DND-41 (cell line): ENCODE data around the gene RPL35A.
"Not testable (repeated sequence)": the region's sequence is repeated elsewhere in the genome, so short reads cannot be mapped to it uniquely, and the experiment has no call there.

Experiments
- EZH2 ChIP-seq: IDR thresholded peaks from 3 replicates; pipeline ENCODE4 v1.6.1; 2012; ENCODE audit warnings: borderline replicate concordance, low read depth, mild to moderate bottlenecking, moderate library complexity, low read length, inconsistent platforms; ENCODE audit not compliant: severe bottlenecking
- TF ChIP-seq, protein P1 (sequence below): IDR thresholded peaks from 2 replicates; pipeline ENCODE4 v1.5.1; 2012; ENCODE audit warnings: borderline replicate concordance, low read length, moderate library complexity, mild to moderate bottlenecking; ENCODE audit not compliant: poor library complexity, severe bottlenecking; ENCODE audit errors: extremely low read depth

DNA sequence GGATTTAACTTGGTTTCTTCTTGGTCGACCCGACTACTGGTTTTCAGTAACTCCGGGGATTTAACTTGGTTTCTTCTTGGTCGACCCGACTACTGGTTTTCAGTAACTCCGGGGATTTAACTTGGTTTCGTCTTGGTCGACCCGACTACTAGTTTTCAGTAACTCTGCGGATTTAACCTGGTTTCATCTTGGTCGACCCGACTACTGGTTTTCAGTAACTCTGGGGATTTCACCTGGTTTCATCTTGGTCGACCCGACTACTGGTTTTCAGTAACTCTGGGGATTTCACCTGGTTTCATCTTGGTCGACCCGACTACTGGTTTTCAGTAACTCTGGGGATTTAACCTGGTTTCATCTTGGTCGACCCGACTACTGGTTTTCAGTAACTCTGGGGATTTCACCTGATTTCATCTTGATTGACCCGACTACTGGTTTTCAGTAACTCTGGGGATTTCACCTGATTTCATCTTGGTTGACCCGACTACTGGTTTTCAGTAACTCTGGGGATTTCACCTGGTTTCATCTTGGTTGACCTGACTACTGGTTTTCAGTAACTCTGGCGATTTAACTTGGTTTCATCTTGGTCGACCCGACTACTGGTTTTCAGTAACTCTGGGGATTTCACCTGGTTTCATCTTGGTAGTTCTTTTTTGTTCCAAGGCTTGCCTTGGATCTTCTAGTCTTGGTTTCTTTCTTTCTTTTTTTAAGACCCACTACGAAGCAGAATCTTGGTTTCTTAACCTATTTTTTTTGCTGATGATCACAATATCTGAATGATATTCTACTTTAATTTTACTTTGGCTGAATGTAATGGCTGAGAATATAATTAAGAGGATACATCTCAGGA is 28.3 kb upstream of the RPL35A start:
- TF ChIP-seq, protein P1, sequence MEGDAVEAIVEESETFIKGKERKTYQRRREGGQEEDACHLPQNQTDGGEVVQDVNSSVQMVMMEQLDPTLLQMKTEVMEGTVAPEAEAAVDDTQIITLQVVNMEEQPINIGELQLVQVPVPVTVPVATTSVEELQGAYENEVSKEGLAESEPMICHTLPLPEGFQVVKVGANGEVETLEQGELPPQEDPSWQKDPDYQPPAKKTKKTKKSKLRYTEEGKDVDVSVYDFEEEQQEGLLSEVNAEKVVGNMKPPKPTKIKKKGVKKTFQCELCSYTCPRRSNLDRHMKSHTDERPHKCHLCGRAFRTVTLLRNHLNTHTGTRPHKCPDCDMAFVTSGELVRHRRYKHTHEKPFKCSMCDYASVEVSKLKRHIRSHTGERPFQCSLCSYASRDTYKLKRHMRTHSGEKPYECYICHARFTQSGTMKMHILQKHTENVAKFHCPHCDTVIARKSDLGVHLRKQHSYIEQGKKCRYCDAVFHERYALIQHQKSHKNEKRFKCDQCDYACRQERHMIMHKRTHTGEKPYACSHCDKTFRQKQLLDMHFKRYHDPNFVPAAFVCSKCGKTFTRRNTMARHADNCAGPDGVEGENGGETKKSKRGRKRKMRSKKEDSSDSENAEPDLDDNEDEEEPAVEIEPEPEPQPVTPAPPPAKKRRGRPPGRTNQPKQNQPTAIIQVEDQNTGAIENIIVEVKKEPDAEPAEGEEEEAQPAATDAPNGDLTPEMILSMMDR, result not testable (repeated sequence)
- not testable (repeated sequence) for TF ChIP-seq EZH2
